HepG2 (cell line): ENCODE measurements around the gene ABCB8. TPM values are rescaled to one million over a fixed set of nuclear protein-coding genes. Genes with fewer than 3 reads are reported as not detected.

ENCODE experiments used
- EED ChIP-seq: sonication (generic); formaldehyde crosslinking; IDR thresholded peaks from 2 replicates; pipeline ENCODE4 v1.5.0; 2020; ENCODE audit warnings: mild to moderate bottlenecking, missing genetic modification reagents
- HNRNPUL1 ChIP-seq: fragments of 200-400 bp; formaldehyde crosslinking; IDR thresholded peaks from 2 replicates; pipeline ENCODE4 v1.6.1; 2017; ENCODE audit warnings: low read depth, mild to moderate bottlenecking, low read length, moderate library complexity
- KMT2B ChIP-seq: IDR thresholded peaks from 2 replicates; pipeline ENCODE4 v1.6.1; 2016; ENCODE audit warnings: missing genetic modification reagents, missing compliant biosample characterization
- MIER2 ChIP-seq: IDR thresholded peaks from 2 replicates; pipeline ENCODE4 v1.6.1; 2016; ENCODE audit warnings: missing biosample characterization, missing genetic modification reagents
- MTF1 ChIP-seq: sonication (generic); formaldehyde crosslinking; IDR thresholded peaks from 2 replicates; pipeline ENCODE4 v1.5.0; 2020; ENCODE audit warnings: missing genetic modification reagents
- RFXAP ChIP-seq: sonication (generic); formaldehyde crosslinking; IDR thresholded peaks from 2 replicates; pipeline ENCODE4 v1.4.0; 2020; ENCODE audit warnings: missing genetic modification reagents, borderline replicate concordance
- SIX4 ChIP-seq: sonication (generic); formaldehyde crosslinking; IDR thresholded peaks from 2 replicates; pipeline ENCODE4 v1.4.0; 2020; ENCODE audit warnings: missing genetic modification reagents
- SNRNP70 ChIP-seq: fragments of 200-400 bp; formaldehyde crosslinking; IDR thresholded peaks from 2 replicates; pipeline ENCODE4 v1.6.1; 2017; ENCODE audit warnings: mild to moderate bottlenecking, low read depth, low read length, moderate library complexity
- SPEN ChIP-seq: sonication (generic); formaldehyde crosslinking; IDR thresholded peaks from 2 replicates; pipeline ENCODE4 v1.5.1; 2020; ENCODE audit warnings: low read depth, mild to moderate bottlenecking, missing genetic modification reagents
- ZNF12 ChIP-seq: sonication (generic); formaldehyde crosslinking; IDR thresholded peaks from 2 replicates; pipeline ENCODE4 v1.5.0; 2020; ENCODE audit warnings: missing genetic modification reagents
- ZNF33A ChIP-seq: sonication (generic); formaldehyde crosslinking; IDR thresholded peaks from 2 replicates; pipeline ENCODE4 v1.5.1; 2020; ENCODE audit warnings: missing genetic modification reagents, mild to moderate bottlenecking, moderate library complexity, borderline replicate concordance
- ZNF747 ChIP-seq: sonication (generic); formaldehyde crosslinking; IDR thresholded peaks from 2 replicates; pipeline ENCODE4 v1.8.1; 2023; ENCODE audit warnings: missing genetic modification reagents, mild to moderate bottlenecking, borderline replicate concordance
- polyA plus RNA-seq, 8 experiments: library from polyadenylated mRNA; depleted of rRNA in 3 of 8; stranded (reverse) in 7 of 8; unstranded in 1 of 8; fragments of >200 nt; fragmentation: Illumina TruSeq in 4 of 8; extraction: Trizol in 4 of 8; gene quantifications; 2 replicates each; pipeline versions ENCODE4 v1.2.1 to v1.2.3, GENCODE V29; 2011 to 2016; ENCODE audit warnings: low read depth in 4 of 8, missing spikeins in 1 of 8, mixed read lengths in 1 of 8; ENCODE audit not compliant: insufficient read depth in 1 of 8
- total RNA-seq, 5 experiments: library from RNA; depleted of rRNA; stranded (reverse); fragments of >200 nt; fragmentation: Illumina TruSeq; extraction: Trizol; gene quantifications; 2 replicates each; pipeline ENCODE4 v1.2.3, GENCODE V29; 2016; ENCODE audit warnings: low read depth in 1 of 5
- TF ChIP-seq, protein P1 (sequence below): IDR thresholded peaks from 2 replicates; pipeline ENCODE4 v1.6.1; 2016; ENCODE audit warnings: mild to moderate bottlenecking, missing biosample characterization, missing genetic modification reagents
- TF ChIP-seq, protein P2 (sequence below): IDR thresholded peaks from 2 replicates; pipeline ENCODE4 v1.6.1; 2016
- TF ChIP-seq, protein P3 (sequence below): sonication (generic); formaldehyde crosslinking; IDR thresholded peaks from 2 replicates; pipeline ENCODE4 v1.4.0; 2020; ENCODE audit warnings: mild to moderate bottlenecking, missing genetic modification reagents, borderline replicate concordance
- TF ChIP-seq, protein P4 (sequence below): sonication (generic); formaldehyde crosslinking; IDR thresholded peaks from 2 replicates; pipeline ENCODE4 v1.5.0; 2020; ENCODE audit warnings: missing genetic modification reagents
- TF ChIP-seq, protein P5 (sequence below): sonication (generic); formaldehyde crosslinking; conservative IDR thresholded peaks from 2 replicates; pipeline ENCODE4 v1.4.0; 2020; ENCODE audit warnings: missing genetic modification reagents

ABCB8 gene
- total and polyA plus RNA-seq, 2 of the 13 experiments (the other 11 are each of a cell fraction or from before 2014, with no cell fraction given) = 6.6 to 16.7 TPM

DNA sequence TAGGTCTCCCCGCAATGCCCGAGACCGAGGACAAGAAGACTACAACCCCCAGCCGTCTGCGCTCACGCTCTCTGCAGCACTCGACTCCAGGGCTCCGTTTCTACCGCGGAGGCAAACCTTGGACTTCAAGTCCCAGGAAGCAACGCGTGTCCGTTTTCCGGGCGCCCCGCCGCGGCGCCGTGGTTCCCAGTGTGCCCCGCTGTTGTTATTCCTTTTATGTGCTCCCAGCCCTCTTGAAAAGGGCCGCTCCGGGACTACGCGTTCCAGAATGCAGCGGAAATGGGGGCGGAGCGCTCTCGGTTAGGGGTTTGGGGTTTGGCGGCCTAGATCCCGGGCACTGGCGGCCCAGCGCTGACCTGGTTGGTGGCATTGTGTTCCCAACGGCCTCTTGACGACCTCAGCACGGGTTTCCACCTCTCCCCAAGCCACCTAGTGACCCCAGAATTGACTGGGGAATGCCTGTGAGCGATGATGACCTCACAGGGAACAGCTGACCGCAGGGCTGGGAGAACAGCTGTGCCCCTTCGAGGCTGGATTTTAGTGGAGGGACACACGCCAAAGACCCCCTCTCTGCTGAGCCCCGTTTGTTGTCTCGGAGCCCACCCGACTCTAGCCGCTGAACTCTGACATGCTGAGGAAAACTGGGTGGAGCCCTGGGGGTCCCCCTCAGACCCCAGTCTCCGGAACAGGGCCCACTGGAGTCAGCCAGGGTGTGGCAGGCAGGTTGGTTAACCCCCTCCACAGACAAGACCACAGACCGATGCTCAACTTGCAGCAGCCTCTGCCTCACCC lies 29.9 kb downstream of the ABCB8 start (continued):
- TF ChIP-seq SIX4 (CRISPR knock-in tag) = peak; percentile 60
- TF ChIP-seq, protein P1, sequence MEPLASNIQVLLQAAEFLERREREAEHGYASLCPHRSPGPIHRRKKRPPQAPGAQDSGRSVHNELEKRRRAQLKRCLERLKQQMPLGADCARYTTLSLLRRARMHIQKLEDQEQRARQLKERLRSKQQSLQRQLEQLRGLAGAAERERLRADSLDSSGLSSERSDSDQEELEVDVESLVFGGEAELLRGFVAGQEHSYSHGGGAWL (CRISPR knock-in tag) = no peak; the same call in 1 of the 2 replicates
- TF ChIP-seq RFXAP = no peak; the same call in none of the 2 replicates
- TF ChIP-seq, protein P2, sequence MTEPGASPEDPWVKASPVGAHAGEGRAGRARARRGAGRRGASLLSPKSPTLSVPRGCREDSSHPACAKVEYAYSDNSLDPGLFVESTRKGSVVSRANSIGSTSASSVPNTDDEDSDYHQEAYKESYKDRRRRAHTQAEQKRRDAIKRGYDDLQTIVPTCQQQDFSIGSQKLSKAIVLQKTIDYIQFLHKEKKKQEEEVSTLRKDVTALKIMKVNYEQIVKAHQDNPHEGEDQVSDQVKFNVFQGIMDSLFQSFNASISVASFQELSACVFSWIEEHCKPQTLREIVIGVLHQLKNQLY (CRISPR knock-in tag) = no peak
- TF ChIP-seq, protein P3, sequence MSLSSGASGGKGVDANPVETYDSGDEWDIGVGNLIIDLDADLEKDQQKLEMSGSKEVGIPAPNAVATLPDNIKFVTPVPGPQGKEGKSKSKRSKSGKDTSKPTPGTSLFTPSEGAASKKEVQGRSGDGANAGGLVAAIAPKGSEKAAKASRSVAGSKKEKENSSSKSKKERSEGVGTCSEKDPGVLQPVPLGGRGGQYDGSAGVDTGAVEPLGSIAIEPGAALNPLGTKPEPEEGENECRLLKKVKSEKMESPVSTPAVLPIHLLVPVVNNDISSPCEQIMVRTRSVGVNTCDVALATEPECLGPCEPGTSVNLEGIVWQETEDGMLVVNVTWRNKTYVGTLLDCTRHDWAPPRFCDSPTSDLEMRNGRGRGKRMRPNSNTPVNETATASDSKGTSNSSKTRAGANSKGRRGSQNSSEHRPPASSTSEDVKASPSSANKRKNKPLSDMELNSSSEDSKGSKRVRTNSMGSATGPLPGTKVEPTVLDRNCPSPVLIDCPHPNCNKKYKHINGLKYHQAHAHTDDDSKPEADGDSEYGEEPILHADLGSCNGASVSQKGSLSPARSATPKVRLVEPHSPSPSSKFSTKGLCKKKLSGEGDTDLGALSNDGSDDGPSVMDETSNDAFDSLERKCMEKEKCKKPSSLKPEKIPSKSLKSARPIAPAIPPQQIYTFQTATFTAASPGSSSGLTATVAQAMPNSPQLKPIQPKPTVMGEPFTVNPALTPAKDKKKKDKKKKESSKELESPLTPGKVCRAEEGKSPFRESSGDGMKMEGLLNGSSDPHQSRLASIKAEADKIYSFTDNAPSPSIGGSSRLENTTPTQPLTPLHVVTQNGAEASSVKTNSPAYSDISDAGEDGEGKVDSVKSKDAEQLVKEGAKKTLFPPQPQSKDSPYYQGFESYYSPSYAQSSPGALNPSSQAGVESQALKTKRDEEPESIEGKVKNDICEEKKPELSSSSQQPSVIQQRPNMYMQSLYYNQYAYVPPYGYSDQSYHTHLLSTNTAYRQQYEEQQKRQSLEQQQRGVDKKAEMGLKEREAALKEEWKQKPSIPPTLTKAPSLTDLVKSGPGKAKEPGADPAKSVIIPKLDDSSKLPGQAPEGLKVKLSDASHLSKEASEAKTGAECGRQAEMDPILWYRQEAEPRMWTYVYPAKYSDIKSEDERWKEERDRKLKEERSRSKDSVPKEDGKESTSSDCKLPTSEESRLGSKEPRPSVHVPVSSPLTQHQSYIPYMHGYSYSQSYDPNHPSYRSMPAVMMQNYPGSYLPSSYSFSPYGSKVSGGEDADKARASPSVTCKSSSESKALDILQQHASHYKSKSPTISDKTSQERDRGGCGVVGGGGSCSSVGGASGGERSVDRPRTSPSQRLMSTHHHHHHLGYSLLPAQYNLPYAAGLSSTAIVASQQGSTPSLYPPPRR (CRISPR knock-in tag) = no peak
- no peak for TF ChIP-seq KMT2B (CRISPR knock-in tag)
- TF ChIP-seq, protein P4, sequence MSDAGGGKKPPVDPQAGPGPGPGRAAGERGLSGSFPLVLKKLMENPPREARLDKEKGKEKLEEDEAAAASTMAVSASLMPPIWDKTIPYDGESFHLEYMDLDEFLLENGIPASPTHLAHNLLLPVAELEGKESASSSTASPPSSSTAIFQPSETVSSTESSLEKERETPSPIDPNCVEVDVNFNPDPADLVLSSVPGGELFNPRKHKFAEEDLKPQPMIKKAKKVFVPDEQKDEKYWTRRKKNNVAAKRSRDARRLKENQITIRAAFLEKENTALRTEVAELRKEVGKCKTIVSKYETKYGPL (CRISPR knock-in tag) = no peak
- no peak for TF ChIP-seq HNRNPUL1
- no peak for TF ChIP-seq ZNF12 (CRISPR knock-in tag)
- TF ChIP-seq MTF1 (CRISPR knock-in tag) = 0 out of 2 replicates have a peak, but pooled peaks have one; percentile 28
- TF ChIP-seq ZNF33A (CRISPR knock-in tag) = no peak
- TF ChIP-seq, protein P5, sequence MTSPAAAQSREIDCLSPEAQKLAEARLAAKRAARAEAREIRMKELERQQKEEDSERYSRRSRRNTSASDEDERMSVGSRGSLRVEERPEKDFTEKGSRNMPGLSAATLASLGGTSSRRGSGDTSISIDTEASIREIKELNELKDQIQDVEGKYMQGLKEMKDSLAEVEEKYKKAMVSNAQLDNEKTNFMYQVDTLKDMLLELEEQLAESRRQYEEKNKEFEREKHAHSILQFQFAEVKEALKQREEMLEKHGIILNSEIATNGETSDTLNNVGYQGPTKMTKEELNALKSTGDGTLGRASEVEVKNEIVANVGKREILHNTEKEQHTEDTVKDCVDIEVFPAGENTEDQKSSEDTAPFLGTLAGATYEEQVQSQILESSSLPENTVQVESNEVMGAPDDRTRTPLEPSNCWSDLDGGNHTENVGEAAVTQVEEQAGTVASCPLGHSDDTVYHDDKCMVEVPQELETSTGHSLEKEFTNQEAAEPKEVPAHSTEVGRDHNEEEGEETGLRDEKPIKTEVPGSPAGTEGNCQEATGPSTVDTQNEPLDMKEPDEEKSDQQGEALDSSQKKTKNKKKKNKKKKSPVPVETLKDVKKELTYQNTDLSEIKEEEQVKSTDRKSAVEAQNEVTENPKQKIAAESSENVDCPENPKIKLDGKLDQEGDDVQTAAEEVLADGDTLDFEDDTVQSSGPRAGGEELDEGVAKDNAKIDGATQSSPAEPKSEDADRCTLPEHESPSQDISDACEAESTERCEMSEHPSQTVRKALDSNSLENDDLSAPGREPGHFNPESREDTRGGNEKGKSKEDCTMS = no peak
- TF ChIP-seq SNRNP70 = no peak
- TF ChIP-seq SPEN (CRISPR knock-in tag) = 0 out of 2 replicates have a peak, but pooled peaks have one; percentile 49
- TF ChIP-seq MIER2 (CRISPR knock-in tag) = no peak
- no peak; the same call in 1 of the 2 replicates for TF ChIP-seq ZNF747
- TF ChIP-seq EED = no peak
